ENCODE results near the gene SLC25A21. TPM values are rescaled to one million over a fixed set of nuclear protein-coding genes. Genes with fewer than 3 reads are reported as not detected.

Gene SLC25A21
- total and polyA plus RNA-seq, 5 donors, result 0.84 to 1.9 (median 1.3) TPM

DNA sequence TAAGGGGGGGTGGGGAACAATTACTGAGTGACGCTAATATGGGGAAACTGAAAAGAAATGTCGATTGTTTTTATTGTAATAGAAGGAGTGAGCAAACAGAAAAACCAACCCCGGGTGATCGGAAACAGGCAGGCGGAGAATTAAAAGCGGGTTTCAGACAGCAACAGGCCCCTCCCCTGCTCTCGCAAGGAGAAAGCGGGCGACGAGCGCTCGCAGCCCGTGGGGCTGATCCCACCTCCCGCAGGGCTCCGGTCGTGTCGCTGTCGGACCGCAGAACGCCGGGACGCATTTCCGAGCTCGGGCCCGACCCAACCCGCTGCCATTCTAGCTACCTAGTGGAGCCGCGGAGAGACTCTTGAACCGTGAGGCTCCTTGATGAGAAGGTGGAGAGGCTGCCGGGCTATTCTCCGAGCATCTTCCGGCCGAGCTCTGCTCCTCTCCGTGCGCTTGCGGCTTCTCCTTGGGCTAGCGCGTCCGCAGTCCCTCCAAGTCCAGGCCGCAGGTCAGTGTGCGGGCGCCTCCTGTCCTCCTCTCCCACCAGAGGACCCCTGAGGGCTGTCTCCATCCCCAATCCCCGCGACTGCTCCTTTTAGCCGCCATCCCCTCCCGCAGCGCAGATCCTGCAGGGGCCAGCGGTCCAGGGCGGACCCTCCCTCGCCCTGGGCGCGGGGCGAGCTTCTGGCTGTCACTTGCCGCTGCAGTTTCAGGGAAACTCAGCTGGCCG is 514.8 kb downstream of the SLC25A21 start:
- H3K4me1 ChIP-seq (ENCODE audit: control insufficient read depth, insufficient read depth, low read length), result peaks cover 4% of the 10 kb centered on the region
- DNase-seq, result peak in 2 of 3 donors; percentile 40 to 45
- intact Hi-C loops (cut with DNase I), result no loop called here
- WGBS, result 3% methylated on average over 55 of the region's 55 CpGs
- no peak overlapping the region for H3K27ac ChIP-seq (ENCODE audit: low read length)
- peak overlapping the region; percentile 39 for H3K4me3 ChIP-seq (ENCODE audit: low read length)
- no peaks in the 10 kb centered on the region for H3K9me3 ChIP-seq (ENCODE audit: control insufficient read depth, low read length)
- H3K27me3 ChIP-seq (ENCODE audit: control insufficient read depth, insufficient read depth), result peaks cover 6% of the 10 kb centered on the region
- no peak for ATAC-seq

DNA sequence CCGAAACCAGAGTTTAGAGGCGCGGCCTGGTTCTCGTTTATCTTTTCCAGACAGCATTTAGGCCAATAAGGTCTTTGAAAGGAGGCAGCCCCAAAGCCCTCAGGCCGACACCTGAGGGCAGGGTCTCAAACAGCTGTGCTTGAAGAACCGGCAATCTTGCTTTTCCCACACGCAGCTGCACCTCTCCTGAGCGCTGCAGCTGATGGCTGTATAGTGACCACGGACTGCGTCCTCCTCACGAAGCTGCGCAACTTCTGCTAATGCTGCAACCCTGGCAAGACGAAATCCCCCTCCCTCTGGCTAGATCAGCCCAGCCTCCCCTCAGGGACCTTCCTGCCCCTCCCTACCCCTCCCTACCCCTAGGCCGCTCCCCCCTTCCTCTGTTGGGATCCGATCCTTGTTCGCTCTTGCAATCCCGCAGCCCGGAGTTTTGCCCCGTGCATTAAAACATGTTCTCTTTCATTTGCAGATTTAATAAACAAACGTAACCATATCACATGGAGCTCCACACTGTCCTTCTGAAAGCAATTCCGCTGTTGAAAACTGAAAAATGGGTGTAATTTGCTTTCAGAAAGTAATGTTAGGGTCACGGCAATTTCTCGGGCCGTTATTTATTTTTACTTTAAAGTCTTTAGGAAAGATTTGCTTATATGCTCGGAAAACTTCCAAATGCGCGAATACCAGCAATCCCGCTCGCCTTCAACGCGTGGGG is 515.6 kb downstream of the SLC25A21 start:
- Histone ChIP-seq H3K4me1 (ENCODE audit: control insufficient read depth, insufficient read depth, low read length) (peaks cover 4% of the 10 kb centered on the region), H3K27me3 (ENCODE audit: control insufficient read depth, insufficient read depth) (peaks cover 6% of the 10 kb centered on the region), H3K27ac (ENCODE audit: low read length) (no peak overlapping the region), H3K4me3 (ENCODE audit: low read length) (peak overlapping the region; percentile 39), H3K9me3 (ENCODE audit: control insufficient read depth, low read length) (no peaks in the 10 kb centered on the region)
- ATAC-seq (no peak), DNase-seq (no peak)
- intact Hi-C loops (cut with DNase I), result no loop called here
- 5% methylated on average over 31 of the region's 31 CpGs for WGBS

DNA sequence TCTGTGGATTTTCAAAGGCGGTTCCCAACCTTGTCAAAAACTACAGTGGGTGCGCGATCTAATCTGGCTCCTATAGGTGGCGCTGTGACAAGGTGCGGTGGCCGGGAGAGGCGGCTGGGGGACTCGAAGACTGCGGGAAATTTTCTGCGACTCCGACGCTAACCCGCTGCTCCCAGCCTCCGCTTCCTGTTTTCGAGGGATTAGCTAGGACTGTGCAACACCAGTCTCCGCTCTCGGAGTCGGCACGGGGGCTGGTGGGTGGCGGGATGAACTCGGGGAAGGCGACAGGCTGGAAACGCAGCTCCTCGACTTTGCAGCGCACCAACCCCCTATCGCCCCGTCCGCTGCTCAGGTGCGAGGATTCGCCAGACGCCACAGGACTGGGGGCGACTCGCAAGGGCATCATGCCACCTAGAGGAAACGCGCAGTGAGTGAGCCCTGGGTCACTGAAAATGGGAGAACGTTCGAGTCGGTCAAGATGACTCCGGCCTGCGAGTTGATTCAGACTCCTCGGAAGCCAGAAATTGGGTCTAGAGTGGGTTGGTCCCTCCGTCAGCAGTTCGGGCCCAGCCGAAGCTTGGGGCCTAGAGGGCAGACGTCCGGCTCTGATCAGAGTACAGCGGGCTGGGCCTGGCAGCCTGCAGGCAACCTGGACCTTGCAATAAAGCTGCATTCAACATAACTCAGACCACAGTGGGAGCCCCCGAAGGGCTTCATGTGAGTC is 516.3 kb downstream of the SLC25A21 start:
- no peak overlapping the region for H3K27ac ChIP-seq (ENCODE audit: low read length)
- H3K4me1 ChIP-seq (ENCODE audit: control insufficient read depth, insufficient read depth, low read length), result no peaks in the 10 kb centered on the region
- WGBS, result 4% methylated on average over 48 of the region's 48 CpGs
- peaks cover 6% of the 10 kb centered on the region for H3K27me3 ChIP-seq (ENCODE audit: control insufficient read depth, insufficient read depth)
- intact Hi-C loops (cut with DNase I), result no loop called here
- H3K9me3 ChIP-seq (ENCODE audit: control insufficient read depth, low read length), result no peaks in the 10 kb centered on the region
- DNase-seq, result peak in 1 of 3 donors; percentile 48
- ATAC-seq, result peak in 1 of 2 donors; percentile 15
- peak overlapping the region; percentile 1 for H3K4me3 ChIP-seq (ENCODE audit: low read length)

DNA sequence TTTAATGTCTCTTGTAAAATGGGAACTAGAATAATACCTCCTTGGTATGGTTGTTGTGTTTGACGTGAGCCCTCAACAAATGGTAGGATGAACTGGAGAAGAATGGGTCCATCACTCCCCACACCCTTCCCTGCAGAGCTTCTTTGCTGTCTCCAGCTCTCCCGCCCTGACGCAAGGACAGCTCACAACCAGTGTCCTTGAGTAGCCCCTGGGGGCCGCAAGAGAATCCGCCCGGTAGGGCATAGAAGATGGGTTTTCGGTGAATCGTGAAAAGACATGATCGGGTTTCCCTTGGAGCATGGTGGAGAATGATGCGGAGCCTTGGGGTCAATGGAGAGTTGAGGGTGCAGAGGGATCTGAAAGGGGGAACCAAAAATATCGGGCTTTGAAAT is 516.8 kb downstream of the SLC25A21 start:
- ATAC-seq (no peak), DNase-seq (no peak)
- Histone ChIP-seq H3K27me3 (ENCODE audit: control insufficient read depth, insufficient read depth) (peaks cover 6% of the 10 kb centered on the region), H3K4me3 (ENCODE audit: low read length) (no peak overlapping the region), H3K9me3 (ENCODE audit: control insufficient read depth, low read length) (no peaks in the 10 kb centered on the region), H3K27ac (ENCODE audit: low read length) (no peak overlapping the region), H3K4me1 (ENCODE audit: control insufficient read depth, insufficient read depth, low read length) (no peaks in the 10 kb centered on the region)
- WGBS, result 7% methylated on average over 11 of the region's 11 CpGs
- intact Hi-C loops (cut with DNase I), result no loop called here

DNA sequence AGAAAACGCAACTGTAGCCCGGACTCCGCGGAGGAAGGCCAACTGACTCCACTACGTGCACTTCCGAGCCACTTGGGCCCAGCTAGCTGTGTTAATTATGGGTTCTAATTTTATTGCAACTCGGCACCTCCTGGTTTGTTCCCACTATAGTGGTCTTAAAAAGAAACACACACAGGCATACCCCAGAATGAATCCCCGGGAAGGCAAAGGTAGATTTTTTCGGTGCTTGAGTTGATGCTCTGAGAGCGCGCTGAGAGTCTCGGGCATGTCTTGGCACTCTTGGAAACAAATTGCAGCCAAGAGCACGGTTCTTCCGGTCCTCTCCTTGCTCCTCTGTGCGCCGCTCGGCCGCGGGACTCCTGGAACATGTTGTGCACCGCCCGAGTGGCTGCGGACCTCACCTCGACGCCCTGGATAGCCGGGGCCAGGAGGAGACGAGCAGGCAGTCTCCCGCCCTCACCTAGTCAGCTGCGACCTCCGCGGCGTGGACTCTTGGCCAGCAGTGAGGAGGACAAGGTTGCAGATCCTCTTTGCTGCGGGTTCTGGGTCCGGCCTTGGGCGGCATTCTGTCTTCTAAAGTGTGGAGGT is 517.5 kb downstream of the SLC25A21 start:
- no peaks in the 10 kb centered on the region for H3K4me1 ChIP-seq (ENCODE audit: control insufficient read depth, insufficient read depth, low read length)
- intact Hi-C loops (cut with DNase I), result no loop called here
- 5% methylated on average over 34 of the region's 34 CpGs for WGBS

DNA sequence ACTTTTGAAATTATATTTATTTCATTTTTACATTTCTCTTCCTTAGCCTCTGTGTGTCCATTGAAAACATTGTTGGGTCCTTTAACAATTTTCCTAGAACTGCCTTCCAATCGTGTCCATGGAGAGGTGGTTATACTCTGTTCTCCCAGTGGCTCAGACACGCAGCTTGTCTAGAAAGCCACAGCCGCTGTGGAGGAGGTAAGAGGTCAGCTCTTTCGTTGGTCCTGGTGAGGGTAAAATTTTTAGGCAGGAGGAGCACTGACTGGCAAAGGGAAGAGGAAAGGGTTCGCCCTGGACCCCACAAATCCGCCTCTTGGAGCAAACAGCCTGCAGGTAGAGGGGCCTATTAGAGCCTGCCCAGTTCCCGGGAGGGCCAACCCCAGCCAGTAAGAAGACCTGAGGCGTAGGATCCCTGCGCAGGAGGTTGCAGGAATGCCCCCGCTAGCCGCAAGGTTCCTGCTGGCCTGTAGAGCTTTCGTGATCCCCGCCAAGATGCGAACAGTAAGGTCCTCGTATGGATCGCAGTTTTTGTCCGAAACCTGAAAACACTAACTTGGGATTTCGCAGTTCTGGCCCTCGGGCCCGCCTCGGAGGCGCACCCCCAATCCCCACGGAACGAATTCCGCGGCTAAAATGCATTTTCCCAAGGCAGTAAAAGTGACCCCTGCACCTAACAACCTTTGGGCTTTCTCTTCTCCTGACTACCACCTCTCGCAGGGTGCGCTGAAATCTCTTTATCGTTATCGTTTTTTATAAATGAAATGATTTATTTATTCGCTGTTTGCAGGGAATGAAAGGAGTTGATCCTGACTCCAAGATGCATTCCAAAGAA is 518.2 kb downstream of the SLC25A21 start:
- WGBS, result 6% methylated on average over 31 of the region's 31 CpGs

More for the DNA sequence above, 517.5 kb downstream of the SLC25A21 start:
- no peak overlapping the region for H3K27ac ChIP-seq (ENCODE audit: low read length)
- no peak overlapping the region for H3K4me3 ChIP-seq (ENCODE audit: low read length)
- ATAC-seq (no peak), DNase-seq (no peak)
- no peaks in the 10 kb centered on the region for H3K9me3 ChIP-seq (ENCODE audit: control insufficient read depth, low read length)
- H3K27me3 ChIP-seq (ENCODE audit: control insufficient read depth, insufficient read depth), result peaks cover 6% of the 10 kb centered on the region

DNA sequence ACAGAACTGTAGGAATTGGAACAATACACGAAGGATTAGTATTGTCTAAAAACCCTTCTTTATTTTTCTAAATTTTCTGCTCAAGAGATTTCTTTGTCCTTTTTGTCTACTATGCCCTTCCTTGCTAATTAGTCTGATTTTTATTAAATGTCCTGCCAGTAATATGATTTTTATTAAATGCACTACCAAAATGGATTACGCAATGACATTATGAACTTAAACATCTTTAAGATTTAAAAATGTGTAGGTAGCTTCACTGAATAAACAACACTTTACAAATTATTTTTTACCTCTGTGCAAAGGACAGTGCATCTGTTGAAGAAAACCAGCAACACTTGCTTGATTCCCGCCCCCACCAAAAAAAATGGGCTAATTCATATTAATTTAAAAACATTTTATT is 519.0 kb downstream of the SLC25A21 start:
- H3K4me3 ChIP-seq (ENCODE audit: low read length), result no peak overlapping the region
- no peak for DNase-seq
- WGBS, result 24% methylated on average over 3 of the region's 3 CpGs
- H3K4me1 ChIP-seq (ENCODE audit: control insufficient read depth, insufficient read depth, low read length), result peaks cover under 1% of the 10 kb centered on the region
- ATAC-seq, result no peak
- intact Hi-C loops (cut with DNase I), result no loop called here
- no peak overlapping the region for H3K27ac ChIP-seq (ENCODE audit: low read length)
- H3K9me3 ChIP-seq (ENCODE audit: control insufficient read depth, low read length), result no peaks in the 10 kb centered on the region
- peaks cover 9% of the 10 kb centered on the region for H3K27me3 ChIP-seq (ENCODE audit: control insufficient read depth, insufficient read depth)

More for the DNA sequence above, 518.2 kb downstream of the SLC25A21 start:
- DNase-seq (no peak), ATAC-seq (no peak)
- Histone ChIP-seq H3K27me3 (ENCODE audit: control insufficient read depth, insufficient read depth) (peaks cover 9% of the 10 kb centered on the region), H3K4me1 (ENCODE audit: control insufficient read depth, insufficient read depth, low read length) (no peaks in the 10 kb centered on the region), H3K4me3 (ENCODE audit: low read length) (no peak overlapping the region), H3K9me3 (ENCODE audit: control insufficient read depth, low read length) (no peaks in the 10 kb centered on the region), H3K27ac (ENCODE audit: low read length) (no peak overlapping the region)
- intact Hi-C loops (cut with DNase I), result no loop called here

DNA sequence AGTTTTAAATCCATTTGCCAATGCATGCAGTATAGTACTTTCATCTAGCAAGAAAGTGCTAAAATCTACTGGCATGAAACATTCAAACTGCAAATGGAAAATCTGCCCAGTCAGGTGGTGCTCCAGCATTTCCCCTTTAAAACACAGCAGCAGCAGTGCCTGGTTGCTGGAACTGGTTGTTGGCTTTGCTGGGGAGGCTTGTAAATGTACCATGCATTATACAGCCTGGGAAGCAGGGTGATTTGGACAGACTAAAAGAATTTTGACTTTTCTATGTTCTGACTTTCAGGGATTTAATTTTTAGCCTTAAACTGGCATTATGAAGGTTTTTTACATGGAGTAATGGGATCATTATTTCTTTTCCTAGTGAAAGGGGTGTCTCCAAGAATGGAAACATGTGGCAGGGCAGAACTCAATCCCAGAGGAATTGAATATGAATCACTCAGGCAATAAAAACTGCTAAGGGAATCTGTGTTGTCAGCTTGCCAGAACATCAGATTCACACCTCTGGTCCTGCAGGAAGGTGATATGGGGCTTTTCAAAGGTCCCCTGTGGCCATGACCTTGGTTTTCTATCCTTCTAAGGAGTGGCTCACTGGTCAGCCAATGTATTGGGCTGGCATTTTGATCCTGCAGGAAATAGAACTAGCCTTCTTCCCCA is 519.7 kb downstream of the SLC25A21 start:
- Histone ChIP-seq H3K4me1 (ENCODE audit: control insufficient read depth, insufficient read depth, low read length) (peaks cover 3% of the 10 kb centered on the region), H3K27me3 (ENCODE audit: control insufficient read depth, insufficient read depth) (peaks cover 9% of the 10 kb centered on the region), H3K4me3 (ENCODE audit: low read length) (no peak overlapping the region), H3K27ac (ENCODE audit: low read length) (no peak overlapping the region), H3K9me3 (ENCODE audit: control insufficient read depth, low read length) (no peaks in the 10 kb centered on the region)
- DNase-seq, result no peak
- ATAC-seq, result no peak
- intact Hi-C loops (cut with DNase I), result no loop called here

DNA sequence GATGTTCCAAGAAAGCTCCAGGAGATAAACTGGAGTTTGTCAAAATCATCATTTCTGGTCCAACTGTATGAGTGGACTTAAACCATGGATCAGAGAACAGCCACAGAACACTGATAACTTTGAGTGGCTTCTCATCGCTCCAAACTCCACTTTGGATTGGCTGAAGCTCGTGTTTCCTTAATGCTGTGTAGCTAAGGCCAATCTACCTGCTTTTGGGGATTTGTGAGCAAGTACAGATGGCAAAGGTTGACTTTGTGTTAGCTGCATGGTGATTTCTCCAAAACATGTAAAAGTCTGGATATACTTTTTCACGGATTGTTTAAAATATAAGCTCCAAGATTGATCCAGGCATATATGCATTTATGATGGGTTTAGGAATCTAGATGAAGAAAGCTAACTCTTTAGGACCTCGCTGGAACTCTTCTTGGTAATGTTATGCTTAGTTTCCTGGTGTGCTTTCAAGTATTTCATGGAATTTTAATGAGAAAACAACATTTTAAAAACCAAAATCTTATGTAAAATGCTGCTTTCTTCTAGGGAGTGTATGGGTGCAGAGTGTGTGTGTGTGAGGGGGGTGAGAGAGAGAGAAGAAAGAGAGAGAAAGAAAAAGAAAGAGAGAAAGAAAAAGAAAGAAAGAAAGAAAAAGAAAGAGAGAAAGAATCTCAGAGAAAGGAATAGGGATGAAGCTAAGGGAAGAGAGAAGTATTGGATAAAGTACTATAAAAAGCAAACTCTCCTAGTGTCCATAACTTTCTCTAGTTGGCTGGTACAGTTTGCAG is 522.3 kb downstream of the SLC25A21 start:
- peaks cover 3% of the 10 kb centered on the region for H3K4me1 ChIP-seq (ENCODE audit: control insufficient read depth, insufficient read depth, low read length)
- intact Hi-C loops (cut with DNase I), result loop anchor here (5.0 to 10.0 kb wide), 2 partner anchors 292 to 295 kb away; no protein-coding TSS in a partner anchor
- no peak overlapping the region for H3K4me3 ChIP-seq (ENCODE audit: low read length)
- WGBS, result 9% methylated on average over 4 of the region's 4 CpGs
- no peak for DNase-seq
- no peak for ATAC-seq
- no peak overlapping the region for H3K27ac ChIP-seq (ENCODE audit: low read length)
- H3K9me3 ChIP-seq (ENCODE audit: control insufficient read depth, low read length), result no peaks in the 10 kb centered on the region
- H3K27me3 ChIP-seq (ENCODE audit: control insufficient read depth, insufficient read depth), result peaks cover 11% of the 10 kb centered on the region

Data from right cardiac atrium (tissue), 5 donors.